ENCODE measurements around the gene SLC6A19.
A peak's percentile ranks its signal among the peaks of the same experiment; 100 is the strongest.

SLC6A19 gene

DNA sequence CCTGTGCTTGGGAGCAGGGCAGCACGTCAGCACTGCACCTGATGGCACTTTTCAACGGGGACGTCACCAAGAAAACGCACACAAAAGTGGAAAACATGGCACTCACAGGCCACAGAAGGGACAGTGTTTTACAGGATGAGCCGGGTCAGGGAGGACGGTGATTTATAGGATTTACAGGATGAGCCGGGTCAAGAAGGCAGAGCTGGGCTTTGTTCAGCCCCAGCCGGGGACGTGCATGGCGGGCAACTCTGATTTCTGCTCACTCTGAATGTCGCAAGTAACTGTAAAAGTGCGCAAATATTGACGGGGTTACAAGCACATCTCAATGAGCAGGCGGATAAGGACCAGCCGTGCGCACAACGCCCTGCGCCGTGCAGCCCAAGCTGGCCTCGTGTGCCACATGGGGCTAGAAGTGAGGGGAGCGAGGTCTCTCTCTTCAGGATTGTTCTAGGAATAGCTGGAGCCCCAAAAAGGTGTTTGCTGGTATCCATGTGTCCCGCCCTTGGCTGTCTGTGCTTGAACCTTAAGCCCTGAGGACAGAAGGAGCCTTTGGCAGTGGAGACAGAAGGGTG, 40.2 kb downstream of the SLC6A19 start:
- DNase-seq (ENCODE audit: low read depth in 2 of 3, low spot score in 2 of 3), result no peak

- DNase-seq (ENCODE audit: low read depth in 2 of 3, low spot score in 2 of 3), result no peak
Measured at GRCh38 chr5:1242733-1243486, 41.5 kb downstream of the SLC6A19 start.

DNA sequence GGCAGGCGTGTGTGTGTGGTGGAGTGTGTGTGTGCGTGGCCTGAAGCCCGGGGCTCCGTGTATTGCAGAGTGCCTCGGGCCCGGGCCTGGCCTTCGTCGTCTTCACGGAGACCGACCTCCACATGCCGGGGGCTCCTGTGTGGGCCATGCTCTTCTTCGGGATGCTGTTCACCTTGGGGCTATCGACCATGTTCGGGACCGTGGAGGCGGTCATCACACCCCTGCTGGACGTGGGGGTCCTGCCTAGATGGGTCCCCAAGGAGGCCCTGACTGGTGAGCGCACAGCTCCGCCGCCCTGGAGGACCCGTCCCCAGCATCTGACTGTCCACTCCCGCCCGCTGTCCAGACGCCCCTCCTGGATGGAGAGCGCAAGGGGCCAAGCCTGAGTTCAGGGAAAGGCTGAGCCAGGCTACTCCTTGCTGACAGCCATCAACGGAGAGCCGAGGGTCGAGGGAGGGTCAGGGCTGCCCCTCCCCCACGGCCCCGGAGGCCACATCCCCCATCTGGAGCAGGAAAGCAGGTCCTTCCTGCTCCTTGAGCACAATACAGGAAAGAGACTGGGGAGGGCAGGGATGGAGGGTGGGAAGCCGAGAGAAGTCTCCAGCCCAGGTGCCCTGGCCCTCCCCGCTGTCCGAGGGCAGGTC, 42.2 kb downstream of the SLC6A19 start:
- no peak for DNase-seq (ENCODE audit: low read depth in 2 of 3, low spot score in 2 of 3)

DNA sequence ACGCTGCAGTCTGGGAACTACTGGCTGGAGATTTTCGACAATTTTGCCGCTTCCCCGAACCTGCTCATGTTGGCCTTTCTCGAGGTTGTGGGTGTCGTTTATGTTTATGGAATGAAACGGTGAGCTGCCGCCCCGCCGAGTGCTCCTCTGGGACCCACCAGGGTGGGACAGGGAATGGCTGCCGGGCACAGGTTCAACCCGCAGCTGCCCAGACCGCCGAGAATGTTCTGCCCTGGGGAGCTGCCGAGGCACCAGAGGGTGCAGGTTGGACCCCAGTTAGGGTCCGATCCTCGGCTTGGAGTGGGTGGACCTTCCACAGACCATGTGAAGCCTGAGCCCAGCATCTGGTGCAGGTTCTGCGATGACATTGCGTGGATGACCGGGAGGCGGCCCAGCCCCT, 42.9 kb downstream of the SLC6A19 start:
- DNase-seq (ENCODE audit: low read depth in 2 of 3, low spot score in 2 of 3), result no peak

- DNase-seq (ENCODE audit: low read depth in 2 of 3, low spot score in 2 of 3), result no peak
Measured at GRCh38 chr5:1244976-1245375, 43.6 kb downstream of the SLC6A19 start.

- no peak for DNase-seq (ENCODE audit: low read depth in 2 of 3, low spot score in 2 of 3)
Measured at GRCh38 chr5:1245905-1246576, 44.6 kb downstream of the SLC6A19 start.

GRCh38 chr5:1246711-1247431, 45.5 kb downstream of the SLC6A19 start:
- DNase-seq (ENCODE audit: low read depth in 2 of 3, low spot score in 2 of 3), result no peak

DNA sequence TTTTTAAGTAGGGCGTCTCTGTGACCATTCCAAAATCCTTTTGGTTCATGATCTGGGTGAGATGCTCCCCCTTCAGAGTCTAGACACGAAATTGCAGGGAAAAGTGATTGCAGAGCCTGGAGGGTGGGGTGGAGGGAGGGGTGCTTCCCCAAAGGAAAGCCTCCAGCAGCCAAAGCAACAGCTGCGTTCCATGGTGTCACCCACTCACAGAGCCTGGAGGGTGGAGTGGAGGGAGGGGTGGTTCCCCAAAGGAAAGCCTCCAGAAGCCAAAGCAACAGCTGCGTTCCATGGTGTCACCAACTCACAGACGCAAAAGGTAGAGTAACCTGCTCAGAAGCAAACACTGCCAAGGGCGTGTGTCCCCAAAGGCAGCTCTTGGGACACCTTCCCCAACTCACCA, 46.4 kb downstream of the SLC6A19 start:
- DNase-seq (ENCODE audit: low read depth in 2 of 3, low spot score in 2 of 3), result no peak

- DNase-seq (ENCODE audit: low read depth in 2 of 3, low spot score in 2 of 3), result no peak
Measured at GRCh38 chr5:1249366-1250280, 48.2 kb downstream of the SLC6A19 start.

DNA sequence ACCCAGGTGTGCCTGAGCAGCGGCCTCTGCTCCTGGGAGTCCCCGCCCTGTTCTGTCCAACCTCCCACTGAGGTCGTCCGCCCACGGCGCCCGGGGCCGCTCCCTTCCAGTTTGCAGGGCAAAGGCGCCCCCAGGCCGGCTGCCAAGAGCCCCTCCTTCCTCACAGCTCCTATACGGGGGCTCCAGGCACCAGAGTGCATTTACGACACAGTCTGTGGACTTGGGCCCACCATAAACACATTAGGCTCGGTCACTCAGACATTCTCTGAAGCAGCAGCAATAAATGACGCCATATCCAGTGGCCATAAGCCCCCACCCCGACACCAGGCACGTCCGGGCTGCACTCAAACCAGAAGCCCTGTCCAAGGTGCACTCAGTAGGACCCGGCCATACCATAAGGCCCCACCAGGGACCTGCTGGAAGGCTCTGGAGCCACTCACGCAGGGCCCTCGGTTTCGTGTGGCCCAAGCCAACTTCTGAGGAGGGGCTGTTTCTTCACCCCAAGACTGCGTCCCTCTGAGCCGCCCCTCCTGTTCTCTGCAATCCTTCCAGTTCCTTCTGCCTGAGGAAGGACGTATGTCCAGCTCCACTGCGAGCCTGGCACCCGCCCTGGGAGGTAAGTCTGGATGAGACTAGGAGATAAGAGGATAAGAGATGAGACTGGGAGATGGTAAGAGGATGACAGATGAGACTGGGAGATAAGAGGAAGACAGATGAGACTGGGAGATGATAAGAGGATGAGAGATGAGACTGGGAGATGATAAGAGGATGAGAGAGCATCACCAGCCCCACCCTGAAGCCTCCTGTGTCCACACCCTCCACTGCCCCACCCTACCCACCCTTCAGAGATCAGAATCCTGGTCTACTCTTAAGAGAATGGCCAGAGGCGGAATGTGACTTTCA, 50.5 kb downstream of the SLC6A19 start:
- DNase-seq (ENCODE audit: low read depth in 2 of 3, low spot score in 2 of 3), result no peak

- no peak for DNase-seq (ENCODE audit: low read depth in 2 of 3, low spot score in 2 of 3)
Measured at GRCh38 chr5:1252681-1253080, 51.3 kb downstream of the SLC6A19 start.

- no peak for DNase-seq (ENCODE audit: low read depth in 2 of 3, low spot score in 2 of 3)
Measured at GRCh38 chr5:1253456-1254105, 52.2 kb downstream of the SLC6A19 start.

DNA sequence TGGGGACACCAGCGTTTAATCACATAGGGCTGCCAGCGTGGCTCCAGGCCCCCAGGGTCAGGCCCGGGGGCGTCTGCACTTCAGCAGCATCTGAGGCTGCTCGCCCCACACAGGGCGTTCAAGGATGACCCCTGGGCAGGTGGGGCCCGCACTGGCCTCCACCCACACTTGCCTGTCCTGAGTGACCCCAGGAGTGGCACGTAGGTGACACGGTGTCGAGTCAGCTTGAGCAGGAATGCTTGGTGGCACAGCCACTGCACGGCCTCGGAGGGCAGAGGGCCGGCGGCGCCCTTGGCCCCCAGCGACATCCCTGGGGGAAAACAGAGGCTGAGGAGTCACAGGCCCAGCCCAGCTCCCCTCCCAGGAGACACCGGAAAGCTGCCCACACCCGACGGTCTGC, 52.8 kb downstream of the SLC6A19 start:
- DNase-seq (ENCODE audit: low read depth in 2 of 3, low spot score in 2 of 3), result no peak

DNA sequence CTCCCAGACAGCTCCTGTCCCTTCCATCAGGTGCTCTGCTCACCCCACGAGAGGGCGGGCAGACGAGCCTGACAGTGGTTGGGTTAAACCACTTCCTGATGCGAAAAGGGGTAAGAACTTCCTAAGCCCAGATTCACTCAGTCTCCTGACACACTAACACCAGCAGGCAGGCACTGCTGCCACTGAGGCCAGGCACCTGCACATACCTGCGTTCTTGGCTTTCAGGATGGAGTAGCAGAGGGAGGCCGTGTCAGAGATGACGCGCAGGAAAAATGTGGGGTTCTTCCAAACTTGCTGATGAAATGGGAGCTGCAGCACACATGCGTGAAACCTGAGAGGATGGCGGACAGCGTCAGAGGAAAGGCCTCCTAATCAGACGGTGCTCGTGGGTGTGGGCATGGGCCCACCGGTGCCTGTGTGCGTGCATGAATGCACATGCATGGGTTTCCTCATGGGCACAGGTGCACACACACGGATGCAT, 53.7 kb downstream of the SLC6A19 start:
- peak in 1 of 3 experiments; percentile 6 for DNase-seq (ENCODE audit: low read depth in 2 of 3, low spot score in 2 of 3)

DNA sequence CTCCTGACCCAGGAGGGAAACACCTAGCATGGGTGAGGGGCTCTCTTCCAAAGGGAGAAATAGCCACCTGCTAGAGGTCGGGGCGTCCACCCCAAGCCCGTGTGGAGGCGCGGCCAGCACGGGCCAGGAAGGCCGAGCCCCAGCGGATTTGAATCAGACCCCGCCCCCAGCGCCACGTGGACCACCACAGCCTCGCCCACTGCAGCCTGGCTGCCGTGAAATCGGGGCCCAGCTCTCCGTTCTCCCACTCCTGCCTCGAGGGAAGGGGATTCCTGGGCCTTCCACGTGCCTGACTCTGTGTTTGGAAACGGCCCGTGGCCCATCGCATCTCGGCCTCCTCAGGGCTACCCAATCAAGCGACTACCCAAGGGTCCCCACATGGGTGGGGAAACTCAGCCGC, 55.4 kb downstream of the SLC6A19 start:
- no peak for DNase-seq (ENCODE audit: low read depth in 2 of 3, low spot score in 2 of 3)

GRCh38 chr5:1257363-1257762, 56.0 kb downstream of the SLC6A19 start:
- no peak for DNase-seq (ENCODE audit: low read depth in 2 of 3, low spot score in 2 of 3)

GRCh38 chr5:1257841-1258240, 56.4 kb downstream of the SLC6A19 start:
- DNase-seq (ENCODE audit: low read depth in 2 of 3, low spot score in 2 of 3), result no peak

DNA sequence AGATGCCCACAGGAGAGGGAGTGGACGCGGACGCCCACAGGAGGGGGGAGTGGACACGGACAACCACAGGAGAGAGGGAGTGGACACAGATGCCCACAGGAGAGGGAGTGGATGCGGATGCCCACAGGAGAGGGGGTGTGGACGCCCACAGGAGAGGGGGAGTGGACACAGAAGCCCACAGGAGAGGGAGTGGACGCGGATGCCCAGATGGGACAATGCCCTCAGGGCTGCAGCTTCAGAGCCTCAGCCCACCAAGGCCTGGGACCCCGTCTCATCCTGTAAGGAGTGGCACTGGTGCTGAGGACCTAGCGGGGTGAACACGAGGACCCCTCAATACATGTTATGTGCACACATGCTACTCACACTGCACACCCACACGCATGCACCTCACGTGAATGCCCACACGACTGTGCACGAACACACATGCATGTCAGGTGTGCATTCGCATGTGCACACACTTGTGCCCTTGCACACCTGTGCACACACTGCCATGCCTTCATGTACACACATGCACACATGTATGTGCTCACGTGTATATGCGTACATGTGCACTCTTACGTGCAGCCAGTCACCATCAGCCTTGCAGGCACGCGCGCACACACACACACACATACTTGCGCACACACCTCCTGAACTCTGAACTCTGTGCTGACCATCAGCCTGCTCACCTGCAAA, 58.5 kb downstream of the SLC6A19 start:
- DNase-seq (ENCODE audit: low read depth in 2 of 3, low spot score in 2 of 3), result no peak
